Stimulated activated CD4-positive, alpha-beta T cell treated with anti-CD3 and anti-CD28 coated beads, Interleukin-2, amount 100 ng/mL, for 48 hours (primary cell): ENCODE measurements around the gene TRIO.
"Not testable (repeated sequence)": the region's sequence is repeated elsewhere in the genome, so short reads cannot be mapped to it uniquely, and the experiment has no call there.

Source experiments
- DNase-seq, 2 donors: peaks; one replicate each; pipeline ENCODE4 v3.0.0-alpha.2; 2020

The TRIO gene

GRCh38 chr5:14189680-14190079, 46.5 kb downstream of the TRIO start:
- no peak for DNase-seq

GRCh38 chr5:14190194-14191164, 47.3 kb downstream of the TRIO start:
- no peak for DNase-seq

GRCh38 chr5:14191325-14191724, 48.2 kb downstream of the TRIO start:
- no peak for DNase-seq

GRCh38 chr5:14193496-14193895, 50.4 kb downstream of the TRIO start:
- DNase-seq, result no peak

GRCh38 chr5:14195588-14195987, 52.4 kb downstream of the TRIO start:
- no peak for DNase-seq

- no peak for DNase-seq
Observed at GRCh38 chr5:14197056-14197455, 53.9 kb downstream of the TRIO start.

- no peak for DNase-seq
Observed at GRCh38 chr5:14199902-14200301, 56.8 kb downstream of the TRIO start.

GRCh38 chr5:14200312-14200990, 57.3 kb downstream of the TRIO start:
- no peak for DNase-seq

GRCh38 chr5:14201325-14202045, 58.3 kb downstream of the TRIO start:
- DNase-seq, result no peak

GRCh38 chr5:14202462-14202861, 59.3 kb downstream of the TRIO start:
- DNase-seq, result no peak

GRCh38 chr5:14204011-14204670, 61.0 kb downstream of the TRIO start:
- DNase-seq, result no peak

GRCh38 chr5:14204785-14205321, 61.7 kb downstream of the TRIO start:
- DNase-seq, result no peak

- DNase-seq, result no peak
Observed at GRCh38 chr5:14206028-14206725, 63.0 kb downstream of the TRIO start.

- not testable (repeated sequence) for DNase-seq
Observed at GRCh38 chr5:14207428-14207827, 64.3 kb downstream of the TRIO start.

- no peak for DNase-seq
Observed at GRCh38 chr5:14208071-14209021, 65.2 kb downstream of the TRIO start.

- DNase-seq, result no peak
Observed at GRCh38 chr5:14209222-14209822, 66.2 kb downstream of the TRIO start.

GRCh38 chr5:14209836-14210235, 66.7 kb downstream of the TRIO start:
- DNase-seq, result no peak

GRCh38 chr5:14210729-14211128, 67.6 kb downstream of the TRIO start:
- no peak for DNase-seq

- no peak for DNase-seq
Observed at GRCh38 chr5:14211818-14212803, 69.0 kb downstream of the TRIO start.
